ENCODE measurements around the gene PRKAG3.

GRCh38 chr2:218849721-218850120 is 18.1 kb upstream of the PRKAG3 start:
- TF ChIP-seq, protein P1, sequence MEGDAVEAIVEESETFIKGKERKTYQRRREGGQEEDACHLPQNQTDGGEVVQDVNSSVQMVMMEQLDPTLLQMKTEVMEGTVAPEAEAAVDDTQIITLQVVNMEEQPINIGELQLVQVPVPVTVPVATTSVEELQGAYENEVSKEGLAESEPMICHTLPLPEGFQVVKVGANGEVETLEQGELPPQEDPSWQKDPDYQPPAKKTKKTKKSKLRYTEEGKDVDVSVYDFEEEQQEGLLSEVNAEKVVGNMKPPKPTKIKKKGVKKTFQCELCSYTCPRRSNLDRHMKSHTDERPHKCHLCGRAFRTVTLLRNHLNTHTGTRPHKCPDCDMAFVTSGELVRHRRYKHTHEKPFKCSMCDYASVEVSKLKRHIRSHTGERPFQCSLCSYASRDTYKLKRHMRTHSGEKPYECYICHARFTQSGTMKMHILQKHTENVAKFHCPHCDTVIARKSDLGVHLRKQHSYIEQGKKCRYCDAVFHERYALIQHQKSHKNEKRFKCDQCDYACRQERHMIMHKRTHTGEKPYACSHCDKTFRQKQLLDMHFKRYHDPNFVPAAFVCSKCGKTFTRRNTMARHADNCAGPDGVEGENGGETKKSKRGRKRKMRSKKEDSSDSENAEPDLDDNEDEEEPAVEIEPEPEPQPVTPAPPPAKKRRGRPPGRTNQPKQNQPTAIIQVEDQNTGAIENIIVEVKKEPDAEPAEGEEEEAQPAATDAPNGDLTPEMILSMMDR (IDR thresholded peaks at IDR 0.05): no peak
- no peak for TF ChIP-seq POLR2A (IDR thresholded peaks at IDR 0.05)
